SH-SY5Y (cell line): ENCODE measurements around the gene PDZD2.

ENCODE experiments used
- GATA2 ChIP-seq: IDR thresholded peaks from 2 replicates; pipeline ENCODE4 v1.6.1; 2011; ENCODE audit warnings: mild to moderate bottlenecking, low read depth, low read length
- GATA3 ChIP-seq: IDR thresholded peaks from 2 replicates; pipeline ENCODE4 v1.6.1; 2011; ENCODE audit warnings: low read depth, mild to moderate bottlenecking, low read length, moderate library complexity

DNA sequence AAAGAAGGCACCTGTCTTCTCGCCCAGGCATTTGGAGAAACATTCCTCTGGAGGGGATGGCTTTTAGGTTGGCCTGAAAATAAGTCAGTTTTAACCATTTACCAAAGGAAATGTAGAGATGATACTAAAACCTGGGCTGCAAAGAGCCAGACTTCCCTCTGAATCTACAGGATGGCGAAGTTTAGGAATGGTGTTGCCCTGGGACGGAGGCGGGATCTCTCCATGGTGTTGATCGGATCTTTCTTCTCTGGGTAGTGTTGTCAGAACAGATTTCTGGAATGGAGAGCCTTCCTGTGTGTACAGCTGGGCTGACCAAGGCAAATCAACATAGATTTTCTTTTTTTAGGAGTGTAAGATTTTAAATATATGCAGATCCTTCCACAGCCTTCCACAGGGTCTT, 159.2 kb downstream of the PDZD2 start:
- TF ChIP-seq GATA2 (no peak), GATA3 (no peak)
